CD4-positive, alpha-beta memory T cell (primary cell): ENCODE data around the gene PANX2. TPM values are rescaled to one million over a fixed set of nuclear protein-coding genes. Genes with fewer than 3 reads are reported as not detected.
"Not testable (repeated sequence)": the region's sequence is repeated elsewhere in the genome, so short reads cannot be mapped to it uniquely, and the experiment has no call there.

ENCODE experiments used
- CTCF ChIA-PET: fragments of 350-600 bp; sonication (Branson Sonifier 250); formaldehyde crosslinking; loops from one replicate; lab custom pipeline; 2021; ENCODE audit warnings: inconsistent platforms; ENCODE audit not compliant: partially characterized antibody; lab: Charles Lee
- POLR2A ChIA-PET: fragments of 350-600 bp; sonication (Branson Sonifier 250); formaldehyde crosslinking; loops from one replicate; lab custom pipeline; 2021; ENCODE audit not compliant: partially characterized antibody; lab: Charles Lee
- DNase-seq, 5 donors: peaks; one replicate each; pipeline versions ENCODE4 v3.0.0 to v3.0.0-alpha.2; 2020 to 2022; ENCODE audit warnings: mixed read lengths in 1 of 5
- H3K27ac ChIP-seq: one replicate; pipeline ENCODE4 v1.7.0; 2013; ENCODE audit warnings: low read depth, low read length
- H3K27me3 ChIP-seq: 2 replicates; pipeline ENCODE4 v1.7.0; 2013; ENCODE audit warnings: mild to moderate bottlenecking, low read length, moderate library complexity; ENCODE audit not compliant: insufficient read depth
- H3K36me3 ChIP-seq: 2 replicates; pipeline ENCODE4 v1.7.0; 2013; ENCODE audit warnings: mild to moderate bottlenecking, low read length, moderate library complexity; ENCODE audit not compliant: insufficient read depth
- H3K4me1 ChIP-seq: 2 replicates; pipeline ENCODE4 v1.7.0; 2013; ENCODE audit warnings: mild to moderate bottlenecking, low read length, moderate library complexity; ENCODE audit not compliant: insufficient read depth
- H3K4me3 ChIP-seq, 2 donors: one replicate each; pipeline ENCODE4 v1.7.0; 2013; ENCODE audit warnings: low read length in 2 of 2, mild to moderate bottlenecking in 1 of 2
- H3K9me3 ChIP-seq, 2 donors: one replicate each; pipeline ENCODE4 v1.7.0; 2013; ENCODE audit warnings: low read length in 2 of 2, control low read depth in 1 of 2; ENCODE audit not compliant: control insufficient read depth in 1 of 2
- H3K27ac Mint-ChIP-seq, 7 donors: one replicate each; pipeline ENCODE4 v1.8.0; 2020 to 2021; ENCODE audit warnings: mixed read lengths in 7 of 7, mild to moderate bottlenecking in 6 of 7, inconsistent platforms in 3 of 7, moderate library complexity in 3 of 7
- H3K27me3 Mint-ChIP-seq, 2 donors: one replicate each; pipeline ENCODE4 v1.8.0; 2020 to 2021; ENCODE audit warnings: mixed read lengths in 2 of 2
- H3K36me3 Mint-ChIP-seq, 2 donors: one replicate each; pipeline ENCODE4 v1.8.0; 2020 to 2021; ENCODE audit warnings: mixed read lengths in 2 of 2, inconsistent platforms in 1 of 2, mild to moderate bottlenecking in 1 of 2
- H3K4me1 Mint-ChIP-seq, 4 donors: one replicate each; pipeline ENCODE4 v1.8.0; 2020 to 2021; ENCODE audit warnings: mixed read lengths in 4 of 4, mild to moderate bottlenecking in 1 of 4
- H3K4me3 Mint-ChIP-seq, 8 donors: one replicate each; pipeline ENCODE4 v1.8.0; 2020 to 2021; ENCODE audit warnings: mixed read lengths in 8 of 8, mild to moderate bottlenecking in 7 of 8, moderate library complexity in 6 of 8, inconsistent platforms in 3 of 8
- H3K9me3 Mint-ChIP-seq, 8 donors: one replicate each; pipeline ENCODE4 v1.8.0; 2020 to 2021; ENCODE audit warnings: mixed read lengths in 8 of 8, mild to moderate bottlenecking in 5 of 8, inconsistent platforms in 3 of 8, moderate library complexity in 1 of 8
- intact Hi-C: fragments of 100-400 bp; cut with micrococcal nuclease; formaldehyde crosslinking; loops from one replicate; pipeline ENCODE4 v1.15.1; 2023
- polyA plus RNA-seq, 2 donors: library from polyadenylated mRNA; unstranded; fragments of 300-500 nt; fragmentation: Illumina TruSeq; gene quantifications; one replicate each; pipeline ENCODE4 v1.2.3, GENCODE V29; 2021
- total RNA-seq, 2 experiments: library from RNA; stranded (reverse); gene quantifications; one replicate each; pipeline ENCODE4 v1.2.3, GENCODE V29; 2021

Gene PANX2
- total and polyA plus RNA-seq, 4 experiments from 2014 or later = not detected

DNA sequence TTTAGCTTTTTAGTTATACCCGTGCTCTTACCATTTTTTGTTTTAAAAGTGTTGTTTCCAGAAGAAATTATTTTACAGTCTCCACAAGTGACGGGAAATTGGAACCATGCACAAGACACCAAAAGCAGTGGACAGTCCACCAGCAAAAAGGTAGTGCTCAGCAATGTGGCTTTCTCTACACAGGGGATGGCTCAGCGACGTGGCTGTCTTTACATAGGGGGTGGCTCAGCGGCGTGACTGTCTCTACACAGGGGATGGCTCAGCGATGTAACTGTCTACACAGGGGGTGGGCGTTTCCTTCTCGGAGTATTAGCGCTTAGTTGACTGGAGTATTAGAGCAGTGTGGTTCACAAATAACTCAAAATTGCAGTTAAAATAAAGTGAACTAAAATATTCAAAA lies 36.0 kb upstream of the PANX2 start:
- Histone ChIP-seq H3K4me3 (no peak overlapping the region), H3K27ac (no peak overlapping the region), H3K36me3 (no peaks in the 10 kb centered on the region), H3K9me3 (no peaks in the 10 kb centered on the region), H3K4me1 (no peaks in the 10 kb centered on the region), H3K27me3 (no peaks in the 10 kb centered on the region)
- DNase-seq = no peak
- POLR2A ChIA-PET = no interaction called here
- intact Hi-C loops = no loop called here
- CTCF ChIA-PET = no interaction called here
- Mint-ChIP-seq H3K4me1 (no peaks in the 10 kb centered on the region), H3K27ac (no peak overlapping the region), H3K36me3 (no peaks in the 10 kb centered on the region), H3K27me3 (peaks cover 28 to 32% of the 10 kb centered on the region in 2 donors), H3K4me3 (no peak overlapping the region), H3K9me3 (peaks cover 0 to 4% (median under 1%) of the 10 kb centered on the region in 8 donors)

DNA sequence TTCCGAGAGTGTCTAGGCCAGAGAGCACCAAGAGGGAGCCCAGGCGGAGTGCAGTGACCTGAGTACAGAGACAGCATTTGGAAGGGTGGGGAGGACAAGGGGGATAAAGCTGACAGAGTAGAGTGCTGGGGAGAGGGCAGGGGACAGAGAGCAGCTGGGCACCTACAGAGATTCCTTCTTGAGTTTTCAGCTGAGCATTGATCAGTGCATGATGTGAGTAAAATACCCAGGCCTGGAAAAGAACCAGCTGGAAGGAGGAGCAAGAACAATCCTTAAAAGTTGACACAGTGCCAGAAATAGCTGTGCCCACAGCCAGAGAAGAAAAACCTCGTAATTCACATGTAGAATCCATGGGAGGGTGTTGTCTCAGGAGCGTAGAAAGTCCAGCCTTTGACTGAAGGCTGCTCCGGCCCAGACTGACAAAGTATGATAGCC lies 33.9 kb upstream of the PANX2 start:
- H3K36me3 Mint-ChIP-seq = no peaks in the 10 kb centered on the region
- Histone ChIP-seq H3K36me3 (no peaks in the 10 kb centered on the region), H3K27ac (no peak overlapping the region), H3K27me3 (no peaks in the 10 kb centered on the region), H3K9me3 (no peaks in the 10 kb centered on the region), H3K4me1 (no peaks in the 10 kb centered on the region), H3K4me3 (no peak overlapping the region)
- ChIA-PET CTCF (no interaction called here), POLR2A (interaction anchor here (1.1 kb wide), 1 partner anchor 74 kb away, joined by 3 read pairs; no protein-coding TSS in a partner anchor)
- intact Hi-C loops = no loop called here
- H3K9me3 Mint-ChIP-seq = peaks cover 0 to 3% (median under 1%) of the 10 kb centered on the region in 8 donors
- no peak overlapping the region for H3K4me3 Mint-ChIP-seq
- peaks cover 26 to 31% of the 10 kb centered on the region in 2 donors for H3K27me3 Mint-ChIP-seq
- H3K27ac Mint-ChIP-seq = no peak overlapping the region
- H3K4me1 Mint-ChIP-seq = no peaks in the 10 kb centered on the region
- no peak for DNase-seq

- H3K4me1 Mint-ChIP-seq, DNase-seq, H3K9me3 ChIP-seq, H3K9me3 Mint-ChIP-seq, intact Hi-C loops, H3K4me1 ChIP-seq, H3K36me3 ChIP-seq, H3K27me3 ChIP-seq, H3K4me3 Mint-ChIP-seq, CTCF ChIA-PET, H3K36me3 Mint-ChIP-seq, H3K27ac ChIP-seq, H3K4me3 ChIP-seq, H3K27ac Mint-ChIP-seq: not testable (repeated sequence)
- POLR2A ChIA-PET = interaction anchor here (1.1 kb wide), 1 partner anchor 74 kb away, joined by 3 read pairs; no protein-coding TSS in a partner anchor
- peaks cover 25 to 28% of the 10 kb centered on the region in 2 donors for H3K27me3 Mint-ChIP-seq
Observed at GRCh38 chr22:50137277-50137676, 33.3 kb upstream of the PANX2 start.

DNA sequence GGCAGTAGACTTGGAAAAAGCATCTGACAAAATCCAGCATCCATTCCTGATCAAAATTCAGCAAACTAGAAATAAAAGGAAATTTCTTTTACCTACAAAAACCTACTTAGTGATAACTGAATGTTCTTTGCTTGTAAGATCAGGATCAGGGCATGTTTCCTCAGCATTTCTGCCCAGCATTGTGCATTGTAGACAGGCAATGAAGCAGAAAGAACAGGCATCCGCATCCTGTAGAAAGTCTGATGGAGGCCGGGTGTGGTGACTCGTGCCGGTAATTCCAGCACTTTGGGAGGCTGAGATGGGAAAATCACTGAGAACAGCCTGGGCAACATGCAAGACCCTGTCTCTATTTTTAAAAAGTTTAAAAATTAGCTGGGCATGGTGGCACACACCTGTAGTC lies 32.5 kb upstream of the PANX2 start:
- Histone ChIP-seq H3K27ac (no peak overlapping the region), H3K27me3 (no peaks in the 10 kb centered on the region), H3K36me3 (no peaks in the 10 kb centered on the region), H3K4me3 (no peak overlapping the region), H3K4me1 (no peaks in the 10 kb centered on the region), H3K9me3 (no peaks in the 10 kb centered on the region)
- DNase-seq = no peak
- intact Hi-C loops = no loop called here
- Mint-ChIP-seq H3K4me1 (no peaks in the 10 kb centered on the region), H3K4me3 (no peak overlapping the region), H3K27me3 (peaks cover 26 to 27% of the 10 kb centered on the region in 2 donors), H3K9me3 (peaks cover 0 to 2% (median 0%) of the 10 kb centered on the region in 8 donors), H3K36me3 (no peaks in the 10 kb centered on the region), H3K27ac (no peak overlapping the region)
- ChIA-PET CTCF (no interaction called here), POLR2A (no interaction called here)

DNA sequence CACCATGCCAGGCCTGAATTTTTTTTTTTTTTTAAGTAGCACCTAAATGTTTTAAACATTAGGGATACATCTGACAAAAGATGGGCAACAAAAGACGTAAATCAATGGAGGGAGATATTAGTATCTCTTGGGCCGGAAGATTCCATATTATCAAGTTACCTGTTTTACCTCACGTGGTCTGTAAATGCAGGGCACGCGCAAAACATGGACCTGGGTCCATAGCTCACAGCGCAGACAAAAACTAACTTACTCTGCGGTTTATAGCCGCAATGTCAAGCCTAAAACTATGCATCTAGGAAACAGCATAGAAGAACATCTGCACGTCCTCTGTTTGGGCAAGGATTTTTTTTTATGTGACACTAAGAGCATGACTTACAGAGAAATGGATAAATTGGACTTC lies 31.5 kb upstream of the PANX2 start:
- H3K27me3 Mint-ChIP-seq = peaks cover 27% of the 10 kb centered on the region in 2 donors
- intact Hi-C loops = no loop called here
- no peaks in the 10 kb centered on the region for H3K27me3 ChIP-seq
- POLR2A ChIA-PET = no interaction called here
- H3K4me1 ChIP-seq = no peaks in the 10 kb centered on the region
- no peaks in the 10 kb centered on the region for H3K36me3 ChIP-seq
- peaks cover 0 to 2% (median 0%) of the 10 kb centered on the region in 8 donors for H3K9me3 Mint-ChIP-seq
- H3K36me3 Mint-ChIP-seq = no peaks in the 10 kb centered on the region
- no peak overlapping the region for H3K4me3 Mint-ChIP-seq
- CTCF ChIA-PET = no interaction called here
- H3K4me3 ChIP-seq = no peak overlapping the region
- no peak for DNase-seq
- H3K27ac Mint-ChIP-seq = no peak overlapping the region
- H3K4me1 Mint-ChIP-seq = no peaks in the 10 kb centered on the region
- H3K27ac ChIP-seq = no peak overlapping the region
- no peaks in the 10 kb centered on the region for H3K9me3 ChIP-seq

DNA sequence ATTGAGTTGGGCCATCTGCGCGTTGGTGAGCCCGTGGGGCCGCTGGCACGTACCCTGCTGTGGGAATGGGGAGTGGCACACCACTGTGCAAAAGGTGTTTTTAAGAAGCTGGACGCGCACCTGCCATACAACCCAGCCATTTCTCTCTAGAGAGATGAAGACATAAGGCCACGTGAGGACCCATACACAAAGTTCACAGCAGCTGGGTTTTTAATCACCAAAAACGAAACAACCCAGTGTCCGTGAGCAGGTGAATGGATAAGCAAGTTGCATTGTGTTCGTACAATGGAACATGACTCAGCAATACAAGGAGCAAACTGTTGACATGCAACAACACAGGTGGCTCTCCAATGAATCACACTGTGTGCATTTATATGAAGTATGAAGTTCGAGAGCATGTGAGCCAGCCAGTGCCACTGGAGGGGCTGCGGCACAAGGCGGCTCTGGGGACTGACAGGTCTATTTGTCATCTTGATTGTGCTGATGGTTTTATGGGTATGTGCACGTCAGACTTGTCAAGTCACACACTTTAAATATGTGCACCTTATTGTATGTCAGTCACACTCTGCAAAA lies 30.6 kb upstream of the PANX2 start:
- POLR2A ChIA-PET = interaction anchor here (0.6 kb wide), 1 partner anchor 9 kb away, joined by 3 read pairs; no protein-coding TSS in a partner anchor
- intact Hi-C loops = no loop called here
- H3K27ac Mint-ChIP-seq = no peak overlapping the region
- H3K36me3 ChIP-seq = no peaks in the 10 kb centered on the region
- H3K9me3 Mint-ChIP-seq = no peaks in the 10 kb centered on the region
- no peak for DNase-seq
- H3K9me3 ChIP-seq = no peaks in the 10 kb centered on the region
- no peaks in the 10 kb centered on the region for H3K4me1 ChIP-seq
- H3K27ac ChIP-seq = no peak overlapping the region
- H3K36me3 Mint-ChIP-seq = no peaks in the 10 kb centered on the region
- no peaks in the 10 kb centered on the region for H3K27me3 ChIP-seq
- no peak overlapping the region for H3K4me3 Mint-ChIP-seq
- no peak overlapping the region for H3K4me3 ChIP-seq
- H3K27me3 Mint-ChIP-seq = peaks cover 23% of the 10 kb centered on the region in 2 donors
- CTCF ChIA-PET = no interaction called here
- H3K4me1 Mint-ChIP-seq = no peaks in the 10 kb centered on the region

GRCh38 chr22:50140615-50141014 lies 29.9 kb upstream of the PANX2 start:
- CTCF ChIA-PET = no interaction called here
- DNase-seq = no peak
- H3K27me3 Mint-ChIP-seq = peaks cover 23% of the 10 kb centered on the region in 2 donors

More at GRCh38 chr22:50140615-50141014, 29.9 kb upstream of the PANX2 start:
- POLR2A ChIA-PET = interaction anchor here (0.6 kb wide), 1 partner anchor 8 kb away, joined by 3 read pairs; no protein-coding TSS in a partner anchor
- H3K4me1 Mint-ChIP-seq = no peaks in the 10 kb centered on the region
- Histone ChIP-seq H3K36me3 (no peaks in the 10 kb centered on the region), H3K27ac (no peak overlapping the region), H3K9me3 (no peaks in the 10 kb centered on the region), H3K4me3 (no peak overlapping the region), H3K27me3 (no peaks in the 10 kb centered on the region), H3K4me1 (no peaks in the 10 kb centered on the region)
- intact Hi-C loops = no loop called here
- H3K27ac Mint-ChIP-seq = no peak overlapping the region
- no peak overlapping the region for H3K4me3 Mint-ChIP-seq
- H3K9me3 Mint-ChIP-seq = no peaks in the 10 kb centered on the region
- no peaks in the 10 kb centered on the region for H3K36me3 Mint-ChIP-seq
